Panc1 (cell line): Measurements from ENCODE around the gene PARS2. TPM values are rescaled to one million over a fixed set of nuclear protein-coding genes. Genes with fewer than 3 reads are reported as not detected.

ENCODE experiments used
- ATAC-seq: fragments of 200-7000 bp; cut with Tn5 transposase; 2 replicates; pipeline ENCODE4 v1.9.1; 2020; ENCODE audit warnings: mild to moderate bottlenecking, moderate library complexity
- BruUV-seq: library from RNA; stranded (reverse); fragments of 400-500 nt; replicated peaks from 2 replicates; lab custom pipeline; 2021; lab: Mats Ljungman, UMichigan
- CTCF ChIA-PET: fragments of 300-600 bp; sonication (Branson Sonifier 250); formaldehyde crosslinking; loops from one replicate; lab custom pipeline; 2022; ENCODE audit warnings: antibody characterized with exemption; lab: Charles Lee
- POLR2A ChIA-PET: fragments of 300-600 bp; sonication (Branson Sonifier 250); formaldehyde crosslinking; loops from one replicate; lab custom pipeline; 2022; ENCODE audit warnings: antibody characterized with exemption; lab: Charles Lee
- DNase-seq: peaks from one replicate; pipeline ENCODE4 v3.0.0-alpha.2; 2010; ENCODE audit warnings: low read depth, low spot score
- H3K27ac ChIP-seq: 2 replicates; pipeline ENCODE4 v1.5.1; 2011; ENCODE audit warnings: mild to moderate bottlenecking, low read length, inconsistent platforms
- H3K27me3 ChIP-seq: fragments of 200-500 bp; sonication (Bioruptor generic); 2 replicates; pipeline ENCODE4 v1.6.0; 2014; ENCODE audit warnings: low read length, inconsistent platforms; ENCODE audit not compliant: control insufficient read depth, insufficient read depth
- H3K36me3 ChIP-seq: fragments of 200-500 bp; sonication (Bioruptor generic); 2 replicates; pipeline ENCODE4 v1.5.1; 2014; ENCODE audit warnings: inconsistent platforms, mild to moderate bottlenecking, low read length, moderate library complexity; ENCODE audit not compliant: control insufficient read depth, insufficient read depth
- H3K4me1 ChIP-seq: 2 replicates; pipeline ENCODE4 v1.5.1; 2011; ENCODE audit warnings: inconsistent platforms, mild to moderate bottlenecking, low read length, moderate library complexity; ENCODE audit not compliant: control insufficient read depth, insufficient read depth
- H3K4me3 ChIP-seq, 2 experiments: 2 replicates each; pipeline ENCODE4 v1.5.1; 2011 to 2012; ENCODE audit warnings: low read depth in 2 of 2, low read length in 2 of 2, mild to moderate bottlenecking in 2 of 2, inconsistent platforms in 1 of 2, moderate library complexity in 1 of 2
- H3K9me3 ChIP-seq: fragments of 200-500 bp; sonication (Bioruptor generic); 2 replicates; pipeline ENCODE4 v1.5.1; 2014; ENCODE audit warnings: low read depth, mild to moderate bottlenecking, inconsistent platforms, low read length, moderate library complexity; ENCODE audit not compliant: control insufficient read depth, insufficient read depth
- POLR2AphosphoS5 ChIP-seq: IDR thresholded peaks from 2 replicates; pipeline ENCODE4 v1.6.1; 2012; ENCODE audit warnings: mild to moderate bottlenecking, low read depth, low read length, moderate library complexity
- SIN3A ChIP-seq: IDR thresholded peaks from 2 replicates; pipeline ENCODE4 v1.6.1; 2012; ENCODE audit warnings: low read depth, mild to moderate bottlenecking, low read length, moderate library complexity, borderline replicate concordance; ENCODE audit not compliant: insufficient read depth
- TCF7L2 ChIP-seq: IDR thresholded peaks from 2 replicates; pipeline ENCODE4 v1.6.1; 2011; ENCODE audit warnings: mild to moderate bottlenecking, low read depth, low read length, inconsistent platforms
- in situ Hi-C: cut with HindIII; loops from 2 replicates; pipeline ENCODE4 v1.10.0; 2016; ENCODE audit warnings: low sequenced_read_pairs, low pct_unique_long_range_greater_than_20kb
- intact Hi-C: fragments of 100-400 bp; cut with micrococcal nuclease; formaldehyde crosslinking; loops from one replicate; pipeline ENCODE4 v1.10.0; 2022; ENCODE audit not compliant: unreplicated experiment
- total RNA-seq: library from RNA; stranded (reverse); gene quantifications from one replicate; pipeline ENCODE4 v1.2.1, GENCODE V29; 2021; ENCODE audit not compliant: unreplicated experiment
- TF ChIP-seq, protein P1 (sequence below), 2 experiments: IDR thresholded peaks; 2 replicates each; pipeline ENCODE4 v1.6.1; 2011 to 2012; ENCODE audit warnings: low read depth in 2 of 2, control low read depth in 1 of 2, low read length in 1 of 2, mild to moderate bottlenecking in 1 of 2, moderate library complexity in 1 of 2; ENCODE audit not compliant: insufficient read depth in 1 of 2
- TF ChIP-seq, protein P2 (sequence below): fragments of 450-650 bp; IDR thresholded peaks from 2 replicates; pipeline ENCODE4 v1.5.1; 2017; ENCODE audit warnings: mild to moderate bottlenecking

The PARS2 gene
- total RNA-seq, 1 experiment from 2014 or later = 4.4 TPM

DNA sequence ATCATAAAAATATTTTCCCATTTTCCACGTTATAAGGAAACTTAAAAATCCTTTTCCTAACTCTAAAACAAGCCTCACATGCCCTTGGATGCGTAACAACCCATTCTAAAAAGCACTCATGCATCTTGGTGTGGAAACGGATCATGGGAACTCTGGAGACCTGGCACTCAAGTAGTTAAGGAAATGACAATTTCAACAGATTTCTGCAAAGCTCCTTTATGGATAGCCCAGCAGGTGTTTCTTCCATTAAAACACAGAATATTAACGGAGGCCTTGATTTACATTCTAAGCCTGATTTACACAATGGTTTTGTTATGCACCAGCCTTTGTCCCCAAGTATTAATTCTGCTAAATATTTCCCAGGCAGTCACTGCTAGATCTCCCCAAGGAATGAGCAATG is 12.9 kb downstream of the PARS2 start:
- Histone ChIP-seq H3K4me3 (no peak overlapping the region), H3K36me3 (no peaks in the 10 kb centered on the region), H3K9me3 (no peaks in the 10 kb centered on the region), H3K27me3 (no peaks in the 10 kb centered on the region), H3K4me1 (no peaks in the 10 kb centered on the region), H3K27ac (no peak overlapping the region)
- ATAC-seq (no peak), DNase-seq (no peak)
- ChIA-PET CTCF (no interaction called here), POLR2A (no interaction called here)
- in situ Hi-C loops = no loop called here
- BruUV-seq = no TSS peak
- TF ChIP-seq SIN3A = no peak
- TF ChIP-seq, protein P1, sequence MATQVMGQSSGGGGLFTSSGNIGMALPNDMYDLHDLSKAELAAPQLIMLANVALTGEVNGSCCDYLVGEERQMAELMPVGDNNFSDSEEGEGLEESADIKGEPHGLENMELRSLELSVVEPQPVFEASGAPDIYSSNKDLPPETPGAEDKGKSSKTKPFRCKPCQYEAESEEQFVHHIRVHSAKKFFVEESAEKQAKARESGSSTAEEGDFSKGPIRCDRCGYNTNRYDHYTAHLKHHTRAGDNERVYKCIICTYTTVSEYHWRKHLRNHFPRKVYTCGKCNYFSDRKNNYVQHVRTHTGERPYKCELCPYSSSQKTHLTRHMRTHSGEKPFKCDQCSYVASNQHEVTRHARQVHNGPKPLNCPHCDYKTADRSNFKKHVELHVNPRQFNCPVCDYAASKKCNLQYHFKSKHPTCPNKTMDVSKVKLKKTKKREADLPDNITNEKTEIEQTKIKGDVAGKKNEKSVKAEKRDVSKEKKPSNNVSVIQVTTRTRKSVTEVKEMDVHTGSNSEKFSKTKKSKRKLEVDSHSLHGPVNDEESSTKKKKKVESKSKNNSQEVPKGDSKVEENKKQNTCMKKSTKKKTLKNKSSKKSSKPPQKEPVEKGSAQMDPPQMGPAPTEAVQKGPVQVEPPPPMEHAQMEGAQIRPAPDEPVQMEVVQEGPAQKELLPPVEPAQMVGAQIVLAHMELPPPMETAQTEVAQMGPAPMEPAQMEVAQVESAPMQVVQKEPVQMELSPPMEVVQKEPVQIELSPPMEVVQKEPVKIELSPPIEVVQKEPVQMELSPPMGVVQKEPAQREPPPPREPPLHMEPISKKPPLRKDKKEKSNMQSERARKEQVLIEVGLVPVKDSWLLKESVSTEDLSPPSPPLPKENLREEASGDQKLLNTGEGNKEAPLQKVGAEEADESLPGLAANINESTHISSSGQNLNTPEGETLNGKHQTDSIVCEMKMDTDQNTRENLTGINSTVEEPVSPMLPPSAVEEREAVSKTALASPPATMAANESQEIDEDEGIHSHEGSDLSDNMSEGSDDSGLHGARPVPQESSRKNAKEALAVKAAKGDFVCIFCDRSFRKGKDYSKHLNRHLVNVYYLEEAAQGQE (IDR thresholded peaks at IDR 0.05; ENCODE audit: insufficient read depth in 1 of 2, low read depth in 2 of 2, low read length in 1 of 2) = no peak
- TF ChIP-seq POLR2AphosphoS5 = no peak
- no peak for TF ChIP-seq TCF7L2
- TF ChIP-seq, protein P2, sequence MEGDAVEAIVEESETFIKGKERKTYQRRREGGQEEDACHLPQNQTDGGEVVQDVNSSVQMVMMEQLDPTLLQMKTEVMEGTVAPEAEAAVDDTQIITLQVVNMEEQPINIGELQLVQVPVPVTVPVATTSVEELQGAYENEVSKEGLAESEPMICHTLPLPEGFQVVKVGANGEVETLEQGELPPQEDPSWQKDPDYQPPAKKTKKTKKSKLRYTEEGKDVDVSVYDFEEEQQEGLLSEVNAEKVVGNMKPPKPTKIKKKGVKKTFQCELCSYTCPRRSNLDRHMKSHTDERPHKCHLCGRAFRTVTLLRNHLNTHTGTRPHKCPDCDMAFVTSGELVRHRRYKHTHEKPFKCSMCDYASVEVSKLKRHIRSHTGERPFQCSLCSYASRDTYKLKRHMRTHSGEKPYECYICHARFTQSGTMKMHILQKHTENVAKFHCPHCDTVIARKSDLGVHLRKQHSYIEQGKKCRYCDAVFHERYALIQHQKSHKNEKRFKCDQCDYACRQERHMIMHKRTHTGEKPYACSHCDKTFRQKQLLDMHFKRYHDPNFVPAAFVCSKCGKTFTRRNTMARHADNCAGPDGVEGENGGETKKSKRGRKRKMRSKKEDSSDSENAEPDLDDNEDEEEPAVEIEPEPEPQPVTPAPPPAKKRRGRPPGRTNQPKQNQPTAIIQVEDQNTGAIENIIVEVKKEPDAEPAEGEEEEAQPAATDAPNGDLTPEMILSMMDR = no peak
- intact Hi-C loops = no loop called here

DNA sequence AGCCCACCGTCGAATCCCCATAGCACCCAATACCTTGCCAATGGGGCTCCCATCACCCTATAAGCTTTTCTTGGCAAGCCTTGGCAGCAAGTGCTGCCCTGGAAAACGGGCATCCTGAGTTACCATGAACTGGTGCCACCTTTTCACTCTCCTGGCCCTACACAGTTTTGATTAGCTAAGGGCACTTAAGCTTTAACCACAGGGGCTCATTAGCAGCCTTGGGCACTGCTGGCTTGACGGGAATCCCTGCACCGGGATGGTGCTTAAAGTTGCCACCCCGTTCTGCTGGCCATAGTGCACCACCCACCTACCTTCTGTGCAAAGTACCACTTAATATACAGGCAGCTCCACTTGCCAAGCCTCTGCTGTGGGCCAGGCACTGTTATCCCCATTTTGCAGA is 13.7 kb downstream of the PARS2 start:
- intact Hi-C loops = no loop called here
- CTCF ChIA-PET = no interaction called here
- in situ Hi-C loops = no loop called here
- POLR2A ChIA-PET = no interaction called here
- no peaks in the 10 kb centered on the region for H3K9me3 ChIP-seq
- TF ChIP-seq, protein P1 (IDR thresholded peaks at IDR 0.05; ENCODE audit: insufficient read depth in 1 of 2, low read depth in 2 of 2, low read length in 1 of 2) = no peak
- TF ChIP-seq POLR2AphosphoS5 (no peak), TCF7L2 (no peak), SIN3A (no peak)
- TF ChIP-seq, protein P2 = no peak
- DNase-seq (no peak), ATAC-seq (no peak)
- no peaks in the 10 kb centered on the region for H3K27me3 ChIP-seq
- BruUV-seq = no TSS peak
- no peak overlapping the region for H3K4me3 ChIP-seq
- no peaks in the 10 kb centered on the region for H3K4me1 ChIP-seq
- no peak overlapping the region for H3K27ac ChIP-seq
- H3K36me3 ChIP-seq = no peaks in the 10 kb centered on the region
